ENCODE measurements around the gene GALNT10. TPM values are rescaled to one million over a fixed set of nuclear protein-coding genes. Genes with fewer than 3 reads are reported as not detected.

GALNT10 gene
- total RNA-seq, 1 donor from 2014 or later, result 10.2 TPM

DNA sequence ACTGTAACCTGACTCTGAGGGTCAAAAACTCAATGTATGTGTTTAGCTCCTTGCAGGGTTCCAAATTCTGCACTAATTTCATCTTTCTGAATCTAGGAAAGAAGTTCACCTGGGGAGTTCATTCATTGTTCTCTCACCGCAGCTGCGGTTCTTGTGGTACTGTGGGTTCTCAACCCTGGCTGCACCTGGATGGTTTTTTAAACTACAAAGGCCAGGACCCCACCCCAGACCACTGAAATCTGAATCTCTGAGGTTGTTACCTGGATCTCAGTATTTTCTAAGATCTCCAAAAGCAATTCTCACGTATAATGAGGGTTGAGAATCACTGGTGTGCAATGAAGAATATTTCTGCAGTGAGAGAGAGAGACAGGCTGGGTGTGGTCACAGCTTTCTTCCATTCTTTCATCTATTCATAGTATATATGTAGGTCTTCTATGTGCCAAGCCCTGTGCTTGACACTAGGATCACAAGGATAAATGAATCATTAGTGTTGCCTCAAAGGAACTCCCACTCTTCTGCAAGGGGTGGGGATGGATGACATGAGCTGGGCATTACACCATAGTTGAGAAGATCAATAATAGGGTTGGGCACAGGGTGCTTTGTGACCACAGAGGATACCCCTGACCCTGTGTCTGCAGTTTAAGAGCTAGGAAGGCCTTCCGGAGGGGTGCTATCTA is 109.8 kb downstream of the GALNT10 start:
- no peak overlapping the region for H3K9ac ChIP-seq
- H2AFZ ChIP-seq (replicated peaks), result no peak overlapping the region
- H3K4me3 ChIP-seq, result no peak overlapping the region
- no peak overlapping the region for H3K27ac ChIP-seq
- no peaks in the 10 kb centered on the region for H3K36me3 ChIP-seq
- Mint-ChIP-seq H3K4me3 (no peak overlapping the region), H3K9me3 (peaks cover 12% of the 10 kb centered on the region), H3K27ac (no peak overlapping the region), H3K4me1 (peaks cover 3% of the 10 kb centered on the region), H3K36me3 (peaks cover 37% of the 10 kb centered on the region), H3K27me3 (ENCODE audit: insufficient read depth, low read depth) (no peaks in the 10 kb centered on the region)
- TF ChIP-seq, protein P1, sequence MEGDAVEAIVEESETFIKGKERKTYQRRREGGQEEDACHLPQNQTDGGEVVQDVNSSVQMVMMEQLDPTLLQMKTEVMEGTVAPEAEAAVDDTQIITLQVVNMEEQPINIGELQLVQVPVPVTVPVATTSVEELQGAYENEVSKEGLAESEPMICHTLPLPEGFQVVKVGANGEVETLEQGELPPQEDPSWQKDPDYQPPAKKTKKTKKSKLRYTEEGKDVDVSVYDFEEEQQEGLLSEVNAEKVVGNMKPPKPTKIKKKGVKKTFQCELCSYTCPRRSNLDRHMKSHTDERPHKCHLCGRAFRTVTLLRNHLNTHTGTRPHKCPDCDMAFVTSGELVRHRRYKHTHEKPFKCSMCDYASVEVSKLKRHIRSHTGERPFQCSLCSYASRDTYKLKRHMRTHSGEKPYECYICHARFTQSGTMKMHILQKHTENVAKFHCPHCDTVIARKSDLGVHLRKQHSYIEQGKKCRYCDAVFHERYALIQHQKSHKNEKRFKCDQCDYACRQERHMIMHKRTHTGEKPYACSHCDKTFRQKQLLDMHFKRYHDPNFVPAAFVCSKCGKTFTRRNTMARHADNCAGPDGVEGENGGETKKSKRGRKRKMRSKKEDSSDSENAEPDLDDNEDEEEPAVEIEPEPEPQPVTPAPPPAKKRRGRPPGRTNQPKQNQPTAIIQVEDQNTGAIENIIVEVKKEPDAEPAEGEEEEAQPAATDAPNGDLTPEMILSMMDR (IDR thresholded peaks at IDR 0.05), result no peak
- TF ChIP-seq EZH2 (IDR thresholded peaks at IDR 0.05) (no peak), EZH2phosphoT487 (IDR thresholded peaks at IDR 0.05) (no peak)
- H3K4me2 ChIP-seq, result no peak overlapping the region
- H3K27me3 ChIP-seq, result no peaks in the 10 kb centered on the region
- no peaks in the 10 kb centered on the region for H4K20me1 ChIP-seq (ENCODE audit: low read depth)
- no peaks in the 10 kb centered on the region for H3K79me2 ChIP-seq (ENCODE audit: low read depth)
- no peaks in the 10 kb centered on the region for H3F3A ChIP-seq (ENCODE audit: low read depth)
- H3K4me1 ChIP-seq, result peaks cover 8% of the 10 kb centered on the region
- H3K9me3 ChIP-seq (ENCODE audit: low read depth), result no peaks in the 10 kb centered on the region
- no peak for DNase-seq (ENCODE audit: low spot score)

- no peaks in the 10 kb centered on the region for H3K27me3 ChIP-seq
- no peak overlapping the region for H3K4me3 Mint-ChIP-seq
- H3K27ac Mint-ChIP-seq, result no peak overlapping the region
- H3K4me3 ChIP-seq, result no peak overlapping the region
- no peak overlapping the region for H3K27ac ChIP-seq
- no peak overlapping the region for H3K9ac ChIP-seq
- H3K27me3 Mint-ChIP-seq (ENCODE audit: insufficient read depth, low read depth), result no peaks in the 10 kb centered on the region
- peaks cover 8% of the 10 kb centered on the region for H3K4me1 ChIP-seq
- no peak overlapping the region for H3K4me2 ChIP-seq
- H3K9me3 Mint-ChIP-seq, result peaks cover 17% of the 10 kb centered on the region
- H3K79me2 ChIP-seq (ENCODE audit: low read depth), result no peaks in the 10 kb centered on the region
- no peak overlapping the region for H2AFZ ChIP-seq (replicated peaks)
- no peaks in the 10 kb centered on the region for H4K20me1 ChIP-seq (ENCODE audit: low read depth)
- H3F3A ChIP-seq (ENCODE audit: low read depth), result no peaks in the 10 kb centered on the region
- H3K36me3 ChIP-seq, result no peaks in the 10 kb centered on the region
- TF ChIP-seq EZH2phosphoT487 (IDR thresholded peaks at IDR 0.05) (no peak), EZH2 (IDR thresholded peaks at IDR 0.05) (no peak)
- TF ChIP-seq, protein P1 (IDR thresholded peaks at IDR 0.05), result no peak
- DNase-seq (ENCODE audit: low spot score), result no peak
- H3K4me1 Mint-ChIP-seq, result peaks cover 3% of the 10 kb centered on the region
- H3K9me3 ChIP-seq (ENCODE audit: low read depth), result no peaks in the 10 kb centered on the region
- peaks cover 41% of the 10 kb centered on the region for H3K36me3 Mint-ChIP-seq
Measured at GRCh38 chr5:154301726-154302125, 111.2 kb downstream of the GALNT10 start.

DNA sequence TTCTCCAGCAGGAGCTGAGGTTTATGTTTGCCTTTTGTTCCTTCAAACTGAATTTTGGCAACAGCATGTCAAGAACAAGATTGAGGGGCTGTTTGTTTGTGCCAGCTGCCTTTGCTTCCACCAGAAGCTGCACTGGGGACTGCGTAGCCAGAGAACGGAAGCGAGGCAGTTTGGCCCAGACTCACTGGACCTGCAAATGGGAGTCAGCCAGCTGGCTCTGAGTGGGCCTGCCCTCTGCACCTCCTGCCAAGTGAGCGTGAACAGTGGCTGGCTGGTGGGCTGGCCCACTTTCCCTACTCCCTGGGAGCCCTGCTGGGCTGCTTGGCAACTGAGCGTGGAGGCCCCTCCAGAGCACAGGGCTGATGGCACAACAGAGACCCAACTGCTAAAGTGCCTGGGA is 111.6 kb downstream of the GALNT10 start:
- Histone ChIP-seq H3K4me1 (peaks cover 8% of the 10 kb centered on the region), H3K36me3 (no peaks in the 10 kb centered on the region), H3K4me2 (no peak overlapping the region), H3K27me3 (no peaks in the 10 kb centered on the region), H3K79me2 (ENCODE audit: low read depth) (no peaks in the 10 kb centered on the region), H3K4me3 (no peak overlapping the region), H2AFZ (replicated peaks) (no peak overlapping the region), H3K9me3 (ENCODE audit: low read depth) (no peaks in the 10 kb centered on the region), H3K9ac (no peak overlapping the region), H4K20me1 (ENCODE audit: low read depth) (no peaks in the 10 kb centered on the region), H3F3A (ENCODE audit: low read depth) (no peaks in the 10 kb centered on the region), H3K27ac (no peak overlapping the region)
- H3K4me3 Mint-ChIP-seq, result no peak overlapping the region
- peaks cover 19% of the 10 kb centered on the region for H3K9me3 Mint-ChIP-seq
- peaks cover 43% of the 10 kb centered on the region for H3K36me3 Mint-ChIP-seq
- TF ChIP-seq, protein P1 (IDR thresholded peaks at IDR 0.05), result no peak
- TF ChIP-seq EZH2 (IDR thresholded peaks at IDR 0.05) (no peak), EZH2phosphoT487 (IDR thresholded peaks at IDR 0.05) (no peak)
- no peak for DNase-seq (ENCODE audit: low spot score)
- peaks cover 3% of the 10 kb centered on the region for H3K4me1 Mint-ChIP-seq
- no peak overlapping the region for H3K27ac Mint-ChIP-seq
- no peaks in the 10 kb centered on the region for H3K27me3 Mint-ChIP-seq (ENCODE audit: insufficient read depth, low read depth)
